ENCODE data around the gene KRT84.
A peak's percentile ranks its signal among the peaks of the same experiment; 100 is the strongest.
"Not testable (repeated sequence)": the region's sequence is repeated elsewhere in the genome, so short reads cannot be mapped to it uniquely, and the experiment has no call there.

Gene KRT84

DNA sequence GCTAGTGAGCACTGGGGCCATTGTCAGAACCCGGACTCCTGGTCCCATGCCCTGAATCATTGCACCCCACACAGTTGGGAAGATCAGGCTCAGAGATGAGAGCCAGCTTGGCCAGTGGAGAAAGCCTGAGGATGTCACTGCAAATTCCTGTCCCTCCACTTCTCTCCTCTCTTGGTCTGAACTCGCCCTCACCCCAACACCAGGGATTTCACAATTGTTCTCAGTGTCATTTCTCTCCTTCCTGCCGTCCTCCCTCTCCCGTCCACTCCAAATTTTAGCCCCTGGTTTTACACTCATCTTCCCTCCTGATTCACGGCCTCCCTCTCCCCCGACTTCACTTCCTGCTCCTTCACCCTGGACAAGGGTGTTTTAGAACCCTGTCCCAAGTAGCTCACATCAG, 37.6 kb upstream of the KRT84 start:
- H3K9me3 ChIP-seq (ENCODE audit: low read length) = no peaks in the 10 kb centered on the region
- H3K4me3 ChIP-seq (ENCODE audit: low read depth in 1 of 2, low read length in 2 of 2) = no peak overlapping the region
- no peaks in the 10 kb centered on the region for H3K36me3 ChIP-seq (ENCODE audit: insufficient read depth, low read length)
- H3K9ac ChIP-seq (ENCODE audit: low read length) = no peak overlapping the region
- H3K4me1 ChIP-seq (ENCODE audit: insufficient read depth, low read length) = peaks cover 43% of the 10 kb centered on the region
- H3K27ac ChIP-seq (ENCODE audit: low read depth, low read length) = peak overlapping the region; percentile 62
- no peaks in the 10 kb centered on the region for H3K27me3 ChIP-seq (ENCODE audit: control insufficient read depth in 1 of 2, insufficient read depth in 2 of 2, low read length in 2 of 2)

DNA sequence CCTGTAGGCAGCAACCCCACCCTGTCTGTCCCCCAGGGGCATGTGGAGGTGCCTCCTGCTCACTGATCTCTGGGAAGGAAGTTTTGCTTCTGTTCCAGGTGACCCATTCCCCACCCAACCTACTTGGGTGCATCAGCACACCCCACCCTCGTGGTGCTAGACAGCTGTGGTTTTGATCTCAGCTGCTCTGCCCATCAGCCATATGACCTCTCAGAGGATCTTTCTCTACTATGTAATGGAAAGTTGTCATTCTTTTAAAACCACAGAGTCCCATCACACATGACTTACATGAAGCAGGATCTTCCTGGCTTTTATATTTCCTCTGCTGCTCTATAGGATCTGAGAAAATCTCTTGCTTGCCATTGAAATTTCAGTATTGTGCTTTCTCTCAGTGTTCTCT, 34.2 kb upstream of the KRT84 start:
- no peak overlapping the region for H3K27ac ChIP-seq (ENCODE audit: low read depth, low read length)

DNA sequence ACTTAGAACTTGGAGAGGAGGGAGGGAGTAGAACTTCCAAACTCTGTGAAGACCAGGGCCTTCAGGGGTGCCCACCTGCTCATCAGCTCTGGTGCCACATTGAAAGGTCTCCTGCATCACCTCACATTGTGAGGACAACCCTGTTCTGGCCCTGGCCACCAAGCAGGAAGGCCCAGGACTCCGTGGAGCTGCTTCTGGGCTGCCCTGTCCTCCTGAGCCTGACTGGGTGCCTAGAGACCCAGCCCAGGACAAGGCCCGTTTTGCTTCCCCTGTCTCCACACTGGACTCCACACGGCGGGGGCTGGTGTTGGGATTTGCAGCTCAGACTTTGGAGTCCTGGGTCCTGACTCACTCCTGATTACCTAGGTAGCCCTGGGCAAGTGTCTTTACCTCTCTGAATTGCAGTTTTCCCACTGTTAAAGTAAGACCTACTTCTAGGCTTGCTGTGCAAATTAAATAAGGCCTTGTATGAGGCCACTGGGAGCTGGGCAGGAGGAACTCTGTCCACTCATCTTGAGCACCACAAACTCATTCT, 33.2 kb upstream of the KRT84 start:
- Histone ChIP-seq H3K27ac (ENCODE audit: low read depth, low read length) (no peak overlapping the region), H3K4me1 (ENCODE audit: insufficient read depth, low read length) (peaks cover 37% of the 10 kb centered on the region), H3K4me3 (ENCODE audit: low read depth in 1 of 2, low read length in 2 of 2) (no peak overlapping the region)

More for the DNA sequence above, 34.2 kb upstream of the KRT84 start:
- H3K9ac ChIP-seq (ENCODE audit: low read length) = no peak overlapping the region
- H3K4me3 ChIP-seq (ENCODE audit: low read depth in 1 of 2, low read length in 2 of 2) = no peak overlapping the region
- H3K27me3 ChIP-seq (ENCODE audit: control insufficient read depth in 1 of 2, insufficient read depth in 2 of 2, low read length in 2 of 2) = no peaks in the 10 kb centered on the region
- H3K4me1 ChIP-seq (ENCODE audit: insufficient read depth, low read length) = peaks cover 43% of the 10 kb centered on the region
- no peaks in the 10 kb centered on the region for H3K36me3 ChIP-seq (ENCODE audit: insufficient read depth, low read length)
- H3K9me3 ChIP-seq (ENCODE audit: low read length) = no peaks in the 10 kb centered on the region

GRCh38 chr12:52417740-52418139, 32.3 kb upstream of the KRT84 start:
- Histone ChIP-seq H3K4me3 (ENCODE audit: low read depth in 1 of 2, low read length in 2 of 2) (no peak overlapping the region), H3K27ac (ENCODE audit: low read depth, low read length) (no peak overlapping the region)

More for the DNA sequence above, 33.2 kb upstream of the KRT84 start:
- Histone ChIP-seq H3K36me3 (ENCODE audit: insufficient read depth, low read length) (no peaks in the 10 kb centered on the region), H3K27me3 (ENCODE audit: control insufficient read depth in 1 of 2, insufficient read depth in 2 of 2, low read length in 2 of 2) (no peaks in the 10 kb centered on the region), H3K9me3 (ENCODE audit: low read length) (no peaks in the 10 kb centered on the region), H3K9ac (ENCODE audit: low read length) (no peak overlapping the region)

DNA sequence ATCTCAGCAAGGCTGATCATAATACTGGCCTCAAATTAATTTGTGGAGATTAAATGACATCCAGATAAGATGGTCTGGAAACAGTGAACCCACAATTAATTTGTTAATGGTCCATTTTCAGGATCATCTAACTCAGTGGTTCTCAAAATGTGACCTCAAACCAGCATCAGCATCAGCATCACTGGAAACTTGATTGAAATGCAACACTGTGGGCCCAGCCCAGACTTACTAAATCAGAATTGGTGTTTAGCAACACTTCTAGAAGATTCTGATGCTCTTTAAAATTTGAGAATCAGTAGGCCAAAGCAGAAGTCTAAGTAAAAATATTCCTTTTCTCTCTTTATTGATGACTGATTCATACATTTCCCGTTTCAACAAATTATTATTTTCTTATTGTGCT, 31.3 kb upstream of the KRT84 start:
- H3K4me1 ChIP-seq (ENCODE audit: insufficient read depth, low read length) = peaks cover 33% of the 10 kb centered on the region
- H3K36me3 ChIP-seq (ENCODE audit: insufficient read depth, low read length) = no peaks in the 10 kb centered on the region
- no peaks in the 10 kb centered on the region for H3K9me3 ChIP-seq (ENCODE audit: low read length)
- no peak overlapping the region for H3K4me3 ChIP-seq (ENCODE audit: low read depth in 1 of 2, low read length in 2 of 2)
- H3K27me3 ChIP-seq (ENCODE audit: control insufficient read depth in 1 of 2, insufficient read depth in 2 of 2, low read length in 2 of 2) = no peaks in the 10 kb centered on the region
- no peak overlapping the region for H3K9ac ChIP-seq (ENCODE audit: low read length)
- no peak overlapping the region for H3K27ac ChIP-seq (ENCODE audit: low read depth, low read length)

More at GRCh38 chr12:52417740-52418139, 32.3 kb upstream of the KRT84 start:
- Histone ChIP-seq H3K4me1 (ENCODE audit: insufficient read depth, low read length) (peaks cover 36% of the 10 kb centered on the region), H3K27me3 (ENCODE audit: control insufficient read depth in 1 of 2, insufficient read depth in 2 of 2, low read length in 2 of 2) (no peaks in the 10 kb centered on the region), H3K9me3 (ENCODE audit: low read length) (no peaks in the 10 kb centered on the region), H3K36me3 (ENCODE audit: insufficient read depth, low read length) (no peaks in the 10 kb centered on the region), H3K9ac (ENCODE audit: low read length) (no peak overlapping the region)

GRCh38 chr12:52415870-52416750, 30.7 kb upstream of the KRT84 start:
- Histone ChIP-seq H3K36me3 (ENCODE audit: insufficient read depth, low read length) (no peaks in the 10 kb centered on the region), H3K9me3 (ENCODE audit: low read length) (no peaks in the 10 kb centered on the region), H3K4me3 (ENCODE audit: low read depth in 1 of 2, low read length in 2 of 2) (peak overlapping the region in 1 of 2 donors; percentile 18), H3K27me3 (ENCODE audit: control insufficient read depth in 1 of 2, insufficient read depth in 2 of 2, low read length in 2 of 2) (no peaks in the 10 kb centered on the region), H3K27ac (ENCODE audit: low read depth, low read length) (no peak overlapping the region), H3K4me1 (ENCODE audit: insufficient read depth, low read length) (peaks cover 35% of the 10 kb centered on the region), H3K9ac (ENCODE audit: low read length) (no peak overlapping the region)

DNA sequence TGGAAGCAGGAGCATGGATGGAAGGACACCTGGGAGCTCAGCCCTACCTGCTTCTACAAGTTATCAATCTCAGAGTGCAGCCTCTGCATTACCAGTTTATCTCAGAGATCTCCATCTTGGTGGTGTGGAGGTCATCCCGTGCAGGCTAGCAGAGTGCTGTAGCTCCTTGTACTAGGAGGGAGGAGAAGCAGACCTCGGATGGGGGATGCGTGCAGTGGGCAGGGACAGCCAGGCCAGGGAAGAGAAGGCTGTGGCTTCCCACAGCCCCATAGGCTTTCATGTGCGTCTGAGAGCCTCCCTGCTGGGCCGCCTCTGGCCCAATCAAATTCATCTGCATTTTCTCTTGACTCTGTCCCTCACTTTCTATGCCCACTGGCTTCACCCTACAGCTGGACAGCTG, 29.5 kb upstream of the KRT84 start:
- peaks cover 38% of the 10 kb centered on the region for H3K4me1 ChIP-seq (ENCODE audit: insufficient read depth, low read length)
- no peak overlapping the region for H3K9ac ChIP-seq (ENCODE audit: low read length)
- H3K27me3 ChIP-seq (ENCODE audit: control insufficient read depth in 1 of 2, insufficient read depth in 2 of 2, low read length in 2 of 2) = no peaks in the 10 kb centered on the region
- no peaks in the 10 kb centered on the region for H3K36me3 ChIP-seq (ENCODE audit: insufficient read depth, low read length)
- H3K4me3 ChIP-seq (ENCODE audit: low read depth in 1 of 2, low read length in 2 of 2) = no peak overlapping the region
- no peak overlapping the region for H3K27ac ChIP-seq (ENCODE audit: low read depth, low read length)
- H3K9me3 ChIP-seq (ENCODE audit: low read length) = no peaks in the 10 kb centered on the region

- H3K4me3 ChIP-seq (ENCODE audit: low read depth in 1 of 2, low read length in 2 of 2) = no peak overlapping the region
- H3K27ac ChIP-seq (ENCODE audit: low read depth, low read length) = no peak overlapping the region
- no peak overlapping the region for H3K9ac ChIP-seq (ENCODE audit: low read length)
- H3K4me1 ChIP-seq (ENCODE audit: insufficient read depth, low read length) = peaks cover 38% of the 10 kb centered on the region
- no peaks in the 10 kb centered on the region for H3K36me3 ChIP-seq (ENCODE audit: insufficient read depth, low read length)
- H3K27me3 ChIP-seq (ENCODE audit: control insufficient read depth in 1 of 2, insufficient read depth in 2 of 2, low read length in 2 of 2) = no peaks in the 10 kb centered on the region
- H3K9me3 ChIP-seq (ENCODE audit: low read length) = no peaks in the 10 kb centered on the region
Observed at GRCh38 chr12:52413782-52414345, 28.4 kb upstream of the KRT84 start.

- H3K36me3 ChIP-seq (ENCODE audit: insufficient read depth, low read length) = no peaks in the 10 kb centered on the region
- no peaks in the 10 kb centered on the region for H3K27me3 ChIP-seq (ENCODE audit: control insufficient read depth in 1 of 2, insufficient read depth in 2 of 2, low read length in 2 of 2)
- H3K9ac ChIP-seq (ENCODE audit: low read length) = no peak overlapping the region
- no peak overlapping the region for H3K27ac ChIP-seq (ENCODE audit: low read depth, low read length)
- H3K4me1 ChIP-seq (ENCODE audit: insufficient read depth, low read length) = peaks cover 38% of the 10 kb centered on the region
- H3K9me3 ChIP-seq (ENCODE audit: low read length) = no peaks in the 10 kb centered on the region
- H3K4me3 ChIP-seq (ENCODE audit: low read depth in 1 of 2, low read length in 2 of 2) = no peak overlapping the region
Observed at GRCh38 chr12:52413202-52413601, 27.8 kb upstream of the KRT84 start.

DNA sequence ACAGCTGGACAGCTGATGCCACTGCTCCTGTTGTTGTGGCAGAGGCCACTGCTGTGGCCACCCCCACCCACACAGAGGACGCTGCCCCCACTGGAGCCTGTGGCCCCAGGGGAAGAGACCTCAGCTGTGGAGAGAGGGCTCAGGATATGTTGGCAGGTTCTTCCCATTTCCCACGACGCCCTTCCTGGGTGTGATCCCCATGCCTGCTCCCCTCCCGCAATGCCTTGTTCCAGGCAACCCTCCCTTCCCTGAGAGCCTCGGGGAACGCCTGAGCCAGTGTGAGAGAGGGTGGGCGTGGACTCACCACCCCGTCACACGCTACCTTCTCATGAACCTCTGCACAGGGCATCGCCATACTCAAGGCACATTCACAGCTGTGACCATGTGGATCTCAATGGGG, 26.4 kb upstream of the KRT84 start:
- no peak overlapping the region for H3K9ac ChIP-seq (ENCODE audit: low read length)
- no peaks in the 10 kb centered on the region for H3K36me3 ChIP-seq (ENCODE audit: insufficient read depth, low read length)
- H3K27ac ChIP-seq (ENCODE audit: low read depth, low read length) = no peak overlapping the region
- H3K9me3 ChIP-seq (ENCODE audit: low read length) = no peaks in the 10 kb centered on the region
- no peaks in the 10 kb centered on the region for H3K27me3 ChIP-seq (ENCODE audit: control insufficient read depth in 1 of 2, insufficient read depth in 2 of 2, low read length in 2 of 2)
- H3K4me3 ChIP-seq (ENCODE audit: low read depth in 1 of 2, low read length in 2 of 2) = no peak overlapping the region
- H3K4me1 ChIP-seq (ENCODE audit: insufficient read depth, low read length) = peaks cover 38% of the 10 kb centered on the region

- H3K4me3 ChIP-seq (ENCODE audit: low read depth in 1 of 2, low read length in 2 of 2); H3K9ac ChIP-seq (ENCODE audit: low read length); H3K36me3 ChIP-seq (ENCODE audit: insufficient read depth, low read length); H3K9me3 ChIP-seq (ENCODE audit: low read length); H3K27me3 ChIP-seq (ENCODE audit: control insufficient read depth in 1 of 2, insufficient read depth in 2 of 2, low read length in 2 of 2); H3K27ac ChIP-seq (ENCODE audit: low read depth, low read length): not testable (repeated sequence)
- peaks cover 27% of the 10 kb centered on the region for H3K4me1 ChIP-seq (ENCODE audit: insufficient read depth, low read length)
Observed at GRCh38 chr12:52410589-52411248, 25.3 kb upstream of the KRT84 start.

All from muscle layer of colon (tissue), 2 donors.